Measurements from ENCODE around the gene DCTPP1.
A peak's percentile ranks its signal among the peaks of the same experiment; 100 is the strongest.

DNA sequence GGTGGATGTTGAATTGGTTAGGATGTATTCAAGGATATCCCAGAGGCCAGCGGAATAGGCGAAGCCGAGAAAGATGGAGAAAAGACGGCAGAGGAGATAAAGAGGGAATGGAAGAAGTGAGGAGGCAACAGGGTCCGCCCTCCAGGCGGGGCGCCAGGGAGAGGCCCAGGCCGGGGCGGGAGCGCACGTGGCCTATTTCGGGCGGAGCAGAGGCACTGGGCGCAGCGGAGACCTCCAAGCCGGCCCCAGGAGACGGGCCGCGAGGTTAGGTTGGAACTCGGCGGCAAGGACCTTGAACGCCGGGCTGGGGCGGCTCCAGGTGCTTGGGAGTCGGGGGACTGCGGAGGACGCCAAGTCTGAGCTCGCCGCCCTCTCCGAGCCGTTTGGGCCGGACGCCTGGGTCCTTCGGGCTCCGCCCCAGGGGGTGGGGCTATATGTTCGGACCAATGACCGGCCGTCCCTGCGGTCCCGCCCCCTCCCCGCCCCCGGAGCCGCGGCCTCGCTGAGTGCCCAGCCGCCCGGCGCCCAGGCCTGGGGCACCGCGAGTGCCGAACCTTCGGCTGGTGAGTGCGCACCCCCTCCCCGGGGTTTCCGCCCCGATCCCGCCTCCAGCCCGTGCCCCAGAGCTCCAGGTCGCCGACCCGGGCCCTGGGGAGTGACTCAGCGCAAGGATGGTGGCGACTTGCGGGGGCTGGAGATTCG lies 22.6 kb downstream of the DCTPP1 start, which contains the start of gene ZNF771:
- TF ChIP-seq, protein P1, sequence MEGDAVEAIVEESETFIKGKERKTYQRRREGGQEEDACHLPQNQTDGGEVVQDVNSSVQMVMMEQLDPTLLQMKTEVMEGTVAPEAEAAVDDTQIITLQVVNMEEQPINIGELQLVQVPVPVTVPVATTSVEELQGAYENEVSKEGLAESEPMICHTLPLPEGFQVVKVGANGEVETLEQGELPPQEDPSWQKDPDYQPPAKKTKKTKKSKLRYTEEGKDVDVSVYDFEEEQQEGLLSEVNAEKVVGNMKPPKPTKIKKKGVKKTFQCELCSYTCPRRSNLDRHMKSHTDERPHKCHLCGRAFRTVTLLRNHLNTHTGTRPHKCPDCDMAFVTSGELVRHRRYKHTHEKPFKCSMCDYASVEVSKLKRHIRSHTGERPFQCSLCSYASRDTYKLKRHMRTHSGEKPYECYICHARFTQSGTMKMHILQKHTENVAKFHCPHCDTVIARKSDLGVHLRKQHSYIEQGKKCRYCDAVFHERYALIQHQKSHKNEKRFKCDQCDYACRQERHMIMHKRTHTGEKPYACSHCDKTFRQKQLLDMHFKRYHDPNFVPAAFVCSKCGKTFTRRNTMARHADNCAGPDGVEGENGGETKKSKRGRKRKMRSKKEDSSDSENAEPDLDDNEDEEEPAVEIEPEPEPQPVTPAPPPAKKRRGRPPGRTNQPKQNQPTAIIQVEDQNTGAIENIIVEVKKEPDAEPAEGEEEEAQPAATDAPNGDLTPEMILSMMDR (IDR thresholded peaks at IDR 0.05): no peak
- TF ChIP-seq CBX2 (IDR thresholded peaks at IDR 0.05; ENCODE audit: borderline replicate concordance, low read depth): no peak
- TF ChIP-seq, protein P2, sequence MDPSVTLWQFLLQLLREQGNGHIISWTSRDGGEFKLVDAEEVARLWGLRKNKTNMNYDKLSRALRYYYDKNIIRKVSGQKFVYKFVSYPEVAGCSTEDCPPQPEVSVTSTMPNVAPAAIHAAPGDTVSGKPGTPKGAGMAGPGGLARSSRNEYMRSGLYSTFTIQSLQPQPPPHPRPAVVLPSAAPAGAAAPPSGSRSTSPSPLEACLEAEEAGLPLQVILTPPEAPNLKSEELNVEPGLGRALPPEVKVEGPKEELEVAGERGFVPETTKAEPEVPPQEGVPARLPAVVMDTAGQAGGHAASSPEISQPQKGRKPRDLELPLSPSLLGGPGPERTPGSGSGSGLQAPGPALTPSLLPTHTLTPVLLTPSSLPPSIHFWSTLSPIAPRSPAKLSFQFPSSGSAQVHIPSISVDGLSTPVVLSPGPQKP (IDR thresholded peaks at IDR 0.05; ENCODE audit: low read depth, low read length): no peak
- no peak for TF ChIP-seq JUNB (IDR thresholded peaks at IDR 0.05)
- TF ChIP-seq, protein P3, sequence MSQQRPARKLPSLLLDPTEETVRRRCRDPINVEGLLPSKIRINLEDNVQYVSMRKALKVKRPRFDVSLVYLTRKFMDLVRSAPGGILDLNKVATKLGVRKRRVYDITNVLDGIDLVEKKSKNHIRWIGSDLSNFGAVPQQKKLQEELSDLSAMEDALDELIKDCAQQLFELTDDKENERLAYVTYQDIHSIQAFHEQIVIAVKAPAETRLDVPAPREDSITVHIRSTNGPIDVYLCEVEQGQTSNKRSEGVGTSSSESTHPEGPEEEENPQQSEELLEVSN (IDR thresholded peaks at IDR 0.05; ENCODE audit: borderline replicate concordance, low read depth): peak; percentile 60; the same call in 1 of the 2 replicates
- no peak for TF ChIP-seq EP300 (IDR thresholded peaks at IDR 0.05)
- TF ChIP-seq CHD4 (IDR thresholded peaks at IDR 0.05; ENCODE audit: borderline replicate concordance): no peak
- TF ChIP-seq SMC3 (IDR thresholded peaks at IDR 0.05): no peak; the same call in 2 of the 3 replicates
- TF ChIP-seq GATA3 (IDR thresholded peaks at IDR 0.05; ENCODE audit: borderline replicate concordance): no peak
- no peak for TF ChIP-seq BHLHE40 (IDR thresholded peaks at IDR 0.05; ENCODE audit: low read depth, low read length)
- TF ChIP-seq TP53 (CRISPR knock-in tag; IDR thresholded peaks at IDR 0.05): peak; percentile 18; the same call in 1 of the 2 replicates
- no peak for TF ChIP-seq RNF2 (IDR thresholded peaks at IDR 0.05; ENCODE audit: borderline replicate concordance, low read depth)
- TF ChIP-seq RCOR1 (IDR thresholded peaks at IDR 0.05; ENCODE audit: low read depth, low read length): no peak
- TF ChIP-seq POLR2A (IDR thresholded peaks at IDR 0.05; ENCODE audit: low read length): peak; percentile 69

Data from A549 (cell line).